Fibroblast of lung (primary cell): ENCODE measurements around the gene TACC2. TPM values are rescaled to one million over a fixed set of nuclear protein-coding genes. Genes with fewer than 3 reads are reported as not detected.
"Not testable (repeated sequence)": the region's sequence is repeated elsewhere in the genome, so short reads cannot be mapped to it uniquely, and the experiment has no call there.

Source experiments
- DNase-seq, 2 donors: peaks; one replicate each; pipeline versions ENCODE4 v3.0.0 to v3.0.0-alpha.2; 2010; ENCODE audit warnings: low read depth in 2 of 2
- H2AFZ ChIP-seq: 2 replicates; pipeline ENCODE4 v1.5.1; 2012; ENCODE audit warnings: low read length, control low read depth, inconsistent platforms
- H3K27ac ChIP-seq: 2 replicates; pipeline ENCODE4 v1.5.1; 2011; ENCODE audit warnings: low read length, control low read depth; ENCODE audit not compliant: insufficient read depth
- H3K27me3 ChIP-seq: 2 replicates; pipeline ENCODE4 v1.5.1; 2011; ENCODE audit warnings: mild to moderate bottlenecking, low read length; ENCODE audit not compliant: control insufficient read depth, insufficient read depth
- H3K36me3 ChIP-seq: 2 replicates; pipeline ENCODE4 v1.5.1; 2011; ENCODE audit warnings: low read length; ENCODE audit not compliant: control insufficient read depth, insufficient read depth
- H3K4me1 ChIP-seq: 2 replicates; pipeline ENCODE4 v1.5.1; 2011; ENCODE audit warnings: low read length; ENCODE audit not compliant: control insufficient read depth, insufficient read depth; ENCODE audit errors: extremely low read depth
- H3K4me2 ChIP-seq: 2 replicates; pipeline ENCODE4 v1.5.1; 2011; ENCODE audit warnings: low read length, control low read depth; ENCODE audit not compliant: insufficient read depth; ENCODE audit errors: extremely low read depth
- H3K4me3 ChIP-seq, 4 experiments: fragments of 200-600 bp in 1 of 4; sonication (generic) in 1 of 4; replicated peaks in 1 of 4; 2 replicates each; pipeline ENCODE4 v1.5.1; 2011 to 2016; ENCODE audit warnings: low read length in 4 of 4, low read depth in 3 of 4, mild to moderate bottlenecking in 3 of 4, control low read depth in 2 of 4, inconsistent platforms in 1 of 4, mixed read lengths in 1 of 4; ENCODE audit not compliant: insufficient read depth in 1 of 4; ENCODE audit errors: control extremely low read depth in 1 of 4
- H3K79me2 ChIP-seq: 2 replicates; pipeline ENCODE4 v1.5.1; 2012; ENCODE audit warnings: mild to moderate bottlenecking, low read length, inconsistent platforms; ENCODE audit not compliant: control insufficient read depth, insufficient read depth
- H3K9ac ChIP-seq: 2 replicates; pipeline ENCODE4 v1.5.1; 2011; ENCODE audit warnings: mild to moderate bottlenecking, low read length, control low read depth; ENCODE audit not compliant: insufficient read depth
- H3K9me3 ChIP-seq: 2 replicates; pipeline ENCODE4 v1.5.1; 2012; ENCODE audit warnings: low read depth, low read length; ENCODE audit not compliant: control insufficient read depth, insufficient read depth
- H4K20me1 ChIP-seq: 2 replicates; pipeline ENCODE4 v1.5.1; 2011; ENCODE audit warnings: low read length; ENCODE audit not compliant: control insufficient read depth, insufficient read depth; ENCODE audit errors: extremely low read depth
- EZH2 ChIP-seq: IDR thresholded peaks from 2 replicates; pipeline ENCODE4 v1.5.1; 2012; ENCODE audit warnings: low read length, control low read depth, mild to moderate bottlenecking; ENCODE audit errors: missing control alignments
- polyA plus RNA-seq, 2 donors: library from polyadenylated mRNA; depleted of rRNA in 1 of 2; stranded (reverse) in 1 of 2; unstranded in 1 of 2; fragments of >200 nt; gene quantifications; 2 replicates each; pipeline ENCODE4 v1.2.1, GENCODE V29; 2011 to 2012; ENCODE audit warnings: missing spikeins in 1 of 2
- total RNA-seq: library from RNA; depleted of rRNA; stranded (reverse); fragments of >200 nt; gene quantifications from 2 replicates; pipeline ENCODE4 v1.2.1, GENCODE V29; 2014
- TF ChIP-seq, protein P1 (sequence below), 2 donors: IDR thresholded peaks in 1 of 2; conservative IDR thresholded peaks in 1 of 2; 1 replicate in 1 of 2; 2 replicates in 1 of 2; pipeline ENCODE4 v1.5.1; 2011 to 2012; ENCODE audit warnings: low read length in 2 of 2, control low read depth in 1 of 2, inconsistent platforms in 1 of 2, low read depth in 1 of 2, mild to moderate bottlenecking in 1 of 2

The TACC2 gene
- total and polyA plus RNA-seq, 2 donors (not counting 1 experiment from before 2014, with no cell fraction given), result 7.6 to 13.0 TPM

GRCh38 chr10:122075171-122075570, 86.2 kb downstream of the TACC2 start:
- TF ChIP-seq EZH2, result no peak
- TF ChIP-seq, protein P1, sequence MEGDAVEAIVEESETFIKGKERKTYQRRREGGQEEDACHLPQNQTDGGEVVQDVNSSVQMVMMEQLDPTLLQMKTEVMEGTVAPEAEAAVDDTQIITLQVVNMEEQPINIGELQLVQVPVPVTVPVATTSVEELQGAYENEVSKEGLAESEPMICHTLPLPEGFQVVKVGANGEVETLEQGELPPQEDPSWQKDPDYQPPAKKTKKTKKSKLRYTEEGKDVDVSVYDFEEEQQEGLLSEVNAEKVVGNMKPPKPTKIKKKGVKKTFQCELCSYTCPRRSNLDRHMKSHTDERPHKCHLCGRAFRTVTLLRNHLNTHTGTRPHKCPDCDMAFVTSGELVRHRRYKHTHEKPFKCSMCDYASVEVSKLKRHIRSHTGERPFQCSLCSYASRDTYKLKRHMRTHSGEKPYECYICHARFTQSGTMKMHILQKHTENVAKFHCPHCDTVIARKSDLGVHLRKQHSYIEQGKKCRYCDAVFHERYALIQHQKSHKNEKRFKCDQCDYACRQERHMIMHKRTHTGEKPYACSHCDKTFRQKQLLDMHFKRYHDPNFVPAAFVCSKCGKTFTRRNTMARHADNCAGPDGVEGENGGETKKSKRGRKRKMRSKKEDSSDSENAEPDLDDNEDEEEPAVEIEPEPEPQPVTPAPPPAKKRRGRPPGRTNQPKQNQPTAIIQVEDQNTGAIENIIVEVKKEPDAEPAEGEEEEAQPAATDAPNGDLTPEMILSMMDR (conservative IDR thresholded peaks at IDR 0.05 in 1 of 2, IDR thresholded peaks at IDR 0.05 in 1 of 2; ENCODE audit: low read depth in 1 of 2, low read length in 2 of 2), result no peak
- Histone ChIP-seq H3K36me3 (no peaks in the 10 kb centered on the region), H3K9me3 (no peaks in the 10 kb centered on the region), H3K9ac (no peak overlapping the region), H3K27ac (no peak overlapping the region), H4K20me1 (no peaks in the 10 kb centered on the region), H3K79me2 (no peaks in the 10 kb centered on the region), H3K4me2 (no peak overlapping the region), H3K27me3 (no peaks in the 10 kb centered on the region), H3K4me3 (no peak overlapping the region), H2AFZ (no peak overlapping the region), H3K4me1 (no peaks in the 10 kb centered on the region)
- no peak for DNase-seq

DNA sequence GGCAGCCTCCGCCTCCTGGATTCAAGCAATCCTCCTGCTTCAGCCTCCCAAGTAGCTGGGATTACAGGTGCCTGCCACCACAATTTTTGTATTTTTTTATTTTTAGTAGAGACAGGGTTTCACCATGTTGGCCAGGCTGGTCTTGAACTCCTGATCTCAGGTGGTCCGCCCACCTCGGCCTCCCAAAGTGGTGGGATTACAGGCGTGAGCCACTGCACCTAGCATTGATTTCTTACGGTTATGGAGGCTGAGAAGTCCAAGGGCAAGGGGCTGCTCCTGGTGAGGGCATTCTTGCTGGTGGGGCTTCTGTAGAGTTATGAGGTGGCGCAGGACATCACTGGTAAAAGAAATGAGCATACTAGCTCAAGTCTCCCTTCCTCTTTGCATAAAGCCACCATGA, 86.9 kb downstream of the TACC2 start:
- not testable (repeated sequence) for H3K27me3 ChIP-seq, H3K9ac ChIP-seq

DNA sequence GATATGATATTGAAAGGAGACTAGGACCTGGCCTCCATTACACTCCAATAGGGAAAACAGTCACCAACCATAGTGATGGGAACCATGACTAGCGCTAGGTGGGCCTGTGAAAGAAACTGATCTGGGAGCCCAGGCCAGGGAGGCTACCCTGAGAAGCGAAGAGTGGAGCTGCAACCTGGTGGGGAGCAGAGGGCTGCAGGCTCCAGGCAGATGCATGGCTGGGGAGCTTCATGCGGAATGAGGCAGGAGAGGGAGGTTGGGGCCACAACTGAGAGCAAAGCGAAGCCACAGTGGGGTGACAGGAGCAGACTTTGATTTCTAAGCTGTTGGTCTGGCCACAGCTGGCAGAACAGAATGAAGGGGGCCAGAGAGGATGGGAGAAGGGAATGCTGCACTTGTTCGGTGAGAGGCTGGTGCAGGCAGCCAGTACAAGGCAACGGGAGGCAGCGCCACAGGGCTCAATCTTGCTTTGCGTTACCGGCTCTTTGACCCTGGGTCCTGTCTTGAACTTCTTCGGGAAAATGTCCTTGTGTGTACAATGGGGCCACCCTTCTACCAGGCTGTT, 88.4 kb downstream of the TACC2 start:
- Histone ChIP-seq H3K36me3 (no peaks in the 10 kb centered on the region), H3K9me3 (no peaks in the 10 kb centered on the region), H4K20me1 (no peaks in the 10 kb centered on the region), H3K4me3 (no peak overlapping the region), H3K27me3 (no peaks in the 10 kb centered on the region), H3K4me2 (no peak overlapping the region), H3K79me2 (no peaks in the 10 kb centered on the region), H3K9ac (no peak overlapping the region), H3K27ac (no peak overlapping the region), H3K4me1 (no peaks in the 10 kb centered on the region), H2AFZ (no peak overlapping the region)
- DNase-seq, result no peak
- no peak for TF ChIP-seq EZH2
- TF ChIP-seq, protein P1 (conservative IDR thresholded peaks at IDR 0.05 in 1 of 2, IDR thresholded peaks at IDR 0.05 in 1 of 2; ENCODE audit: low read depth in 1 of 2, low read length in 2 of 2), result no peak

More for the DNA sequence above, 86.9 kb downstream of the TACC2 start:
- H3K27ac ChIP-seq, H2AFZ ChIP-seq, H3K9me3 ChIP-seq, H3K79me2 ChIP-seq, H3K4me2 ChIP-seq, H3K4me3 ChIP-seq, H4K20me1 ChIP-seq, H3K36me3 ChIP-seq, H3K4me1 ChIP-seq, DNase-seq: not testable (repeated sequence)
